ENCODE results near the gene RFXAP.

GRCh38 chr13:36818804-36819738 lies at the start of gene RFXAP:
- TF ChIP-seq POLR2A (IDR thresholded peaks at IDR 0.05) = peak in 1 of 2 donors; percentile 73
- peak in 3 of 6 experiments; percentile 2 to 26 (median 18) for TF ChIP-seq CTCF (IDR thresholded peaks at IDR 0.05)

Data from thyroid gland (tissue), 4 donors.